GM23338 (cell line): ENCODE measurements around the gene AMFR. TPM values are rescaled to one million over a fixed set of nuclear protein-coding genes. Genes with fewer than 3 reads are reported as not detected.

Experiments used
- ATAC-seq: fragments of 200-7000 bp; cut with Tn5 transposase; 3 replicates; pipeline ENCODE4 v1.9.1; 2020
- DNase-seq: peaks from one replicate; pipeline ENCODE4 v3.0.0-alpha.2; 2015; ENCODE audit warnings: low spot score
- H2AFZ ChIP-seq: fragments of 200-600 bp; sonication (generic); 2 replicates; pipeline ENCODE4 v1.8.0; 2016; ENCODE audit warnings: antibody characterized with exemption, mild to moderate bottlenecking, moderate library complexity
- H3F3A ChIP-seq: fragments of 200-600 bp; sonication (generic); replicated peaks from 2 replicates; pipeline ENCODE4 v1.8.0; 2017; ENCODE audit warnings: antibody characterized with exemption, mixed run types, low read depth
- H3K27ac ChIP-seq: fragments of 200-600 bp; sonication (generic); 2 replicates; pipeline ENCODE4 v1.6.1; 2016; ENCODE audit warnings: low read depth
- H3K27me3 ChIP-seq: fragments of 200-600 bp; sonication (generic); 2 replicates; pipeline ENCODE4 v1.8.0; 2016; ENCODE audit warnings: mild to moderate bottlenecking, mixed run types, moderate library complexity; ENCODE audit not compliant: insufficient read depth
- H3K36me3 ChIP-seq: fragments of 200-600 bp; sonication (generic); 2 replicates; pipeline ENCODE4 v1.8.0; 2016; ENCODE audit warnings: mild to moderate bottlenecking; ENCODE audit not compliant: insufficient read depth
- H3K4me1 ChIP-seq: fragments of 200-600 bp; sonication (generic); 2 replicates; pipeline ENCODE4 v1.8.0; 2016; ENCODE audit warnings: mild to moderate bottlenecking, moderate library complexity; ENCODE audit not compliant: insufficient read depth
- H3K4me2 ChIP-seq: fragments of 200-600 bp; sonication (generic); 2 replicates; pipeline ENCODE4 v1.7.1; 2017; ENCODE audit warnings: mixed run types
- H3K4me3 ChIP-seq: fragments of 200-600 bp; sonication (generic); 2 replicates; pipeline ENCODE4 v1.6.1; 2016; ENCODE audit warnings: mixed run types
- H3K79me2 ChIP-seq: fragments of 200-600 bp; sonication (generic); replicated peaks from 2 replicates; pipeline ENCODE4 v1.8.0; 2017; ENCODE audit warnings: mild to moderate bottlenecking; ENCODE audit not compliant: insufficient read depth
- H3K9me2 ChIP-seq: fragments of 200-600 bp; sonication (generic); 2 replicates; pipeline ENCODE4 v1.8.0; 2017; ENCODE audit not compliant: insufficient read depth
- H4K20me1 ChIP-seq: fragments of 200-600 bp; sonication (generic); replicated peaks from 2 replicates; pipeline ENCODE4 v1.8.0; 2017; ENCODE audit warnings: mild to moderate bottlenecking; ENCODE audit not compliant: insufficient read depth
- H3K27ac Mint-ChIP-seq: 2 replicates; pipeline ENCODE4 v1.8.0; 2020; ENCODE audit warnings: inconsistent platforms, mild to moderate bottlenecking, moderate library complexity, mixed read lengths
- H3K27me3 Mint-ChIP-seq: 3 replicates; pipeline ENCODE4 v1.8.0; 2022; ENCODE audit warnings: low read depth, mild to moderate bottlenecking, moderate library complexity, mixed read lengths, inconsistent platforms; ENCODE audit not compliant: insufficient read depth, poor library complexity
- H3K36me3 Mint-ChIP-seq: 3 replicates; pipeline ENCODE4 v1.8.0; 2021; ENCODE audit warnings: low read depth, mild to moderate bottlenecking, inconsistent platforms, moderate library complexity, mixed read lengths
- H3K4me1 Mint-ChIP-seq: 3 replicates; pipeline ENCODE4 v1.8.0; 2020; ENCODE audit warnings: mild to moderate bottlenecking, inconsistent platforms, mixed read lengths
- H3K4me3 Mint-ChIP-seq: 3 replicates; pipeline ENCODE4 v1.8.0; 2021; ENCODE audit warnings: moderate library complexity, mild to moderate bottlenecking, inconsistent platforms, mixed read lengths
- H3K9me3 Mint-ChIP-seq: 3 replicates; pipeline ENCODE4 v1.8.0; 2020; ENCODE audit warnings: moderate library complexity, mild to moderate bottlenecking, inconsistent platforms, mixed read lengths
- CTCF ChIP-seq, 2 experiments: fragments of 200-600 bp in 1 of 2; sonication (generic) in 1 of 2; conservative IDR thresholded peaks; 2 replicates each; pipeline versions ENCODE4 v1.5.1 to v1.6.1; 2016 to 2017; ENCODE audit warnings: antibody characterized with exemption in 2 of 2, low read depth in 2 of 2, mild to moderate bottlenecking in 2 of 2, moderate library complexity in 1 of 2
- EZH2 ChIP-seq: fragments of 200-600 bp; sonication (generic); IDR thresholded peaks from one replicate; pipeline ENCODE4 v1.8.0; 2017; ENCODE audit warnings: antibody characterized with exemption, mild to moderate bottlenecking, low read depth; ENCODE audit not compliant: unreplicated experiment
- EZH2phosphoT487 ChIP-seq: fragments of 200-600 bp; sonication (generic); IDR thresholded peaks from one replicate; pipeline ENCODE4 v1.8.1; 2018; ENCODE audit warnings: antibody characterized with exemption; ENCODE audit not compliant: unreplicated experiment
- REST ChIP-seq: IDR thresholded peaks from one replicate; pipeline ENCODE4 v1.6.1; 2018; ENCODE audit warnings: antibody characterized with exemption; ENCODE audit not compliant: unreplicated experiment
- STAT1 ChIP-seq: IDR thresholded peaks from one replicate; pipeline ENCODE4 v1.6.1; 2016; ENCODE audit warnings: antibody characterized with exemption; ENCODE audit not compliant: unreplicated experiment
- ZNF114 ChIP-seq: fragments of 250-450 bp; sonication (Bioruptor Pico); IDR thresholded peaks from 2 replicates; pipeline ENCODE4 v1.5.0; 2020; ENCODE audit warnings: mild to moderate bottlenecking, moderate library complexity
- ZNF331 ChIP-seq: fragments of 250-450 bp; sonication (Bioruptor Pico); IDR thresholded peaks from 2 replicates; pipeline ENCODE4 v1.5.0; 2020; ENCODE audit warnings: low read depth, mild to moderate bottlenecking, moderate library complexity
- polyA plus RNA-seq: library from polyadenylated mRNA; unstranded; fragments of >200 nt; fragmentation: Nextera tagmentation; extraction: Ambion mirVana; gene quantifications from 2 replicates; pipeline ENCODE4 v1.2.1, GENCODE V29; 2016
- total RNA-seq: library from RNA; depleted of rRNA; stranded (reverse); fragments of >200 nt; shearing (Covaris generic); gene quantifications from 2 replicates; pipeline ENCODE4 v1.2.3, GENCODE V29; 2014
- TF ChIP-seq, protein P1 (sequence below): fragments of 250-450 bp; sonication (Bioruptor Pico); IDR thresholded peaks from 2 replicates; pipeline ENCODE4 v1.5.0; 2020; ENCODE audit warnings: mild to moderate bottlenecking, moderate library complexity
- TF ChIP-seq, protein P2 (sequence below): IDR thresholded peaks from 2 replicates; pipeline ENCODE4 v1.6.1; 2016; ENCODE audit warnings: antibody characterized with exemption

Gene AMFR
- total and polyA plus RNA-seq, 2 experiments from 2014 or later = 9.0 to 41.1 TPM

GRCh38 chr16:56325956-56326355 lies 99.4 kb downstream of the AMFR start (continued):
- TF ChIP-seq, protein P1, sequence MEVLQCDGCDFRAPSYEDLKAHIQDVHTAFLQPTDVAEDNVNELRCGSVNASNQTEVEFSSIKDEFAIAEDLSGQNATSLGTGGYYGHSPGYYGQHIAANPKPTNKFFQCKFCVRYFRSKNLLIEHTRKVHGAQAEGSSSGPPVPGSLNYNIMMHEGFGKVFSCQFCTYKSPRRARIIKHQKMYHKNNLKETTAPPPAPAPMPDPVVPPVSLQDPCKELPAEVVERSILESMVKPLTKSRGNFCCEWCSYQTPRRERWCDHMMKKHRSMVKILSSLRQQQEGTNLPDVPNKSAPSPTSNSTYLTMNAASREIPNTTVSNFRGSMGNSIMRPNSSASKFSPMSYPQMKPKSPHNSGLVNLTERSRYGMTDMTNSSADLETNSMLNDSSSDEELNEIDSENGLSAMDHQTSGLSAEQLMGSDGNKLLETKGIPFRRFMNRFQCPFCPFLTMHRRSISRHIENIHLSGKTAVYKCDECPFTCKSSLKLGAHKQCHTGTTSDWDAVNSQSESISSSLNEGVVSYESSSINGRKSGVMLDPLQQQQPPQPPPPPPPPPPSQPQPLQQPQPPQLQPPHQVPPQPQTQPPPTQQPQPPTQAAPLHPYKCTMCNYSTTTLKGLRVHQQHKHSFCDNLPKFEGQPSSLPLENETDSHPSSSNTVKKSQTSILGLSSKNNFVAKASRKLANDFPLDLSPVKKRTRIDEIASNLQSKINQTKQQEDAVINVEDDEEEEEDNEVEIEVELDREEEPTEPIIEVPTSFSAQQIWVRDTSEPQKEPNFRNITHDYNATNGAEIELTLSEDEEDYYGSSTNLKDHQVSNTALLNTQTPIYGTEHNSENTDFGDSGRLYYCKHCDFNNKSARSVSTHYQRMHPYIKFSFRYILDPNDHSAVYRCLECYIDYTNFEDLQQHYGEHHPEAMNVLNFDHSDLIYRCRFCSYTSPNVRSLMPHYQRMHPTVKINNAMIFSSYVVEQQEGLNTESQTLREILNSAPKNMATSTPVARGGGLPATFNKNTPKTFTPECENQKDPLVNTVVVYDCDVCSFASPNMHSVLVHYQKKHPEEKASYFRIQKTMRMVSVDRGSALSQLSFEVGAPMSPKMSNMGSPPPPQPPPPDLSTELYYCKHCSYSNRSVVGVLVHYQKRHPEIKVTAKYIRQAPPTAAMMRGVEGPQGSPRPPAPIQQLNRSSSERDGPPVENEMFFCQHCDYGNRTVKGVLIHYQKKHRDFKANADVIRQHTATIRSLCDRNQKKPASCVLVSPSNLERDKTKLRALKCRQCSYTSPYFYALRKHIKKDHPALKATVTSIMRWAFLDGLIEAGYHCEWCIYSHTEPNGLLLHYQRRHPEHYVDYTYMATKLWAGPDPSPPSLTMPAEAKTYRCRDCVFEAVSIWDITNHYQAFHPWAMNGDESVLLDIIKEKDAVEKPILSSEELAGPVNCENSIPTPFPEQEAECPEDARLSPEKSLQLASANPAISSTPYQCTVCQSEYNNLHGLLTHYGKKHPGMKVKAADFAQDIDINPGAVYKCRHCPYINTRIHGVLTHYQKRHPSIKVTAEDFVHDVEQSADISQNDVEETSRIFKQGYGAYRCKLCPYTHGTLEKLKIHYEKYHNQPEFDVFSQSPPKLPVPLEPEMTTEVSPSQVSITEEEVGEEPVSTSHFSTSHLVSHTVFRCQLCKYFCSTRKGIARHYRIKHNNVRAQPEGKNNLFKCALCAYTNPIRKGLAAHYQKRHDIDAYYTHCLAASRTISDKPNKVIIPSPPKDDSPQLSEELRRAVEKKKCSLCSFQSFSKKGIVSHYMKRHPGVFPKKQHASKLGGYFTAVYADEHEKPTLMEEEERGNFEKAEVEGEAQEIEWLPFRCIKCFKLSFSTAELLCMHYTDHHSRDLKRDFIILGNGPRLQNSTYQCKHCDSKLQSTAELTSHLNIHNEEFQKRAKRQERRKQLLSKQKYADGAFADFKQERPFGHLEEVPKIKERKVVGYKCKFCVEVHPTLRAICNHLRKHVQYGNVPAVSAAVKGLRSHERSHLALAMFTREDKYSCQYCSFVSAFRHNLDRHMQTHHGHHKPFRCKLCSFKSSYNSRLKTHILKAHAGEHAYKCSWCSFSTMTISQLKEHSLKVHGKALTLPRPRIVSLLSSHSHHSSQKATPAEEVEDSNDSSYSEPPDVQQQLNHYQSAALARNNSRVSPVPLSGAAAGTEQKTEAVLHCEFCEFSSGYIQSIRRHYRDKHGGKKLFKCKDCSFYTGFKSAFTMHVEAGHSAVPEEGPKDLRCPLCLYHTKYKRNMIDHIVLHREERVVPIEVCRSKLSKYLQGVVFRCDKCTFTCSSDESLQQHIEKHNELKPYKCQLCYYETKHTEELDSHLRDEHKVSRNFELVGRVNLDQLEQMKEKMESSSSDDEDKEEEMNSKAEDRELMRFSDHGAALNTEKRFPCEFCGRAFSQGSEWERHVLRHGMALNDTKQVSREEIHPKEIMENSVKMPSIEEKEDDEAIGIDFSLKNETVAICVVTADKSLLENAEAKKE (CRISPR knock-in tag) = no peak
- TF ChIP-seq ZNF331 (CRISPR knock-in tag) = no peak
- TF ChIP-seq, protein P2, sequence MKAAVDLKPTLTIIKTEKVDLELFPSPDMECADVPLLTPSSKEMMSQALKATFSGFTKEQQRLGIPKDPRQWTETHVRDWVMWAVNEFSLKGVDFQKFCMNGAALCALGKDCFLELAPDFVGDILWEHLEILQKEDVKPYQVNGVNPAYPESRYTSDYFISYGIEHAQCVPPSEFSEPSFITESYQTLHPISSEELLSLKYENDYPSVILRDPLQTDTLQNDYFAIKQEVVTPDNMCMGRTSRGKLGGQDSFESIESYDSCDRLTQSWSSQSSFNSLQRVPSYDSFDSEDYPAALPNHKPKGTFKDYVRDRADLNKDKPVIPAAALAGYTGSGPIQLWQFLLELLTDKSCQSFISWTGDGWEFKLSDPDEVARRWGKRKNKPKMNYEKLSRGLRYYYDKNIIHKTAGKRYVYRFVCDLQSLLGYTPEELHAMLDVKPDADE = no peak

GRCh38 chr16:56324406-56324805 lies 100.9 kb downstream of the AMFR start:
- no peak for ATAC-seq
- TF ChIP-seq STAT1 (no peak), ZNF114 (no peak), EZH2phosphoT487 (no peak), CTCF (conservative IDR thresholded peaks at IDR 0.05; ENCODE audit: low read depth in 2 of 2) (no peak), REST (no peak), EZH2 (no peak)

More at GRCh38 chr16:56324406-56324805, 100.9 kb downstream of the AMFR start:
- Mint-ChIP-seq H3K27ac (no peak overlapping the region), H3K9me3 (no peaks in the 10 kb centered on the region; the same call in 2 of the 3 replicates), H3K36me3 (no peaks in the 10 kb centered on the region; the same call in 2 of the 3 replicates), H3K4me1 (no peaks in the 10 kb centered on the region; the same call in 2 of the 3 replicates), H3K4me3 (no peak overlapping the region), H3K27me3 (peaks cover 6% of the 10 kb centered on the region)
- no peaks in the 10 kb centered on the region for H3K27me3 ChIP-seq
- H3K79me2 ChIP-seq = no peaks in the 10 kb centered on the region
- no peak overlapping the region for H3K4me2 ChIP-seq
- H3F3A ChIP-seq = no peaks in the 10 kb centered on the region
- DNase-seq = no peak
- no peak overlapping the region for H3K4me3 ChIP-seq
- no peaks in the 10 kb centered on the region for H3K36me3 ChIP-seq
- H3K4me1 ChIP-seq = no peaks in the 10 kb centered on the region
- H3K9me2 ChIP-seq = no peaks in the 10 kb centered on the region
- H4K20me1 ChIP-seq = no peaks in the 10 kb centered on the region; the same call in 1 of the 2 replicates
- no peak overlapping the region for H2AFZ ChIP-seq
- H3K27ac ChIP-seq = no peak overlapping the region
